K562 (cell line): ENCODE measurements around the gene NAXE. TPM values are rescaled to one million over a fixed set of nuclear protein-coding genes. Genes with fewer than 3 reads are reported as not detected.

ENCODE experiments used
- ATAC-seq: fragments of 200-7000 bp; cut with Tn5 transposase; 3 replicates; pipeline ENCODE4 v1.9.1; 2020; ENCODE audit warnings: moderate library complexity
- BruUV-seq: library from RNA; stranded (reverse); fragments of 400-500 nt; replicated peaks from 2 replicates; lab custom pipeline; 2021; lab: Mats Ljungman, UMichigan
- CTCF ChIA-PET: fragments of 300-600 bp; formaldehyde crosslinking; extraction: SDS; loops from one replicate; lab custom pipeline; 2021; ENCODE audit warnings: low intra/inter-chr PET ratio; lab: Yijun Ruan, JAX
- POLR2A ChIA-PET: fragments of 300-600, 350-650 bp; sonication (Branson Sonifier 250); formaldehyde crosslinking; extraction: SDS; loops from one replicate; lab custom pipeline; 2021; ENCODE audit warnings: antibody characterized with exemption, inconsistent platforms; lab: Yijun Ruan, JAX
- DNase-seq, 4 experiments: peaks; one replicate each; pipeline versions ENCODE4 v3.0.0 to v3.0.0-alpha.2; 2011 to 2018; ENCODE audit warnings: low spot score in 3 of 4, mixed read lengths in 3 of 4; ENCODE audit errors: extremely low read depth in 1 of 4
- FAIRE-seq: peaks from 2 replicates; lab custom pipeline; 2011; peaks lifted over from hg19 to GRCh38; lab: Jason Lieb, UNC
- H2AFZ ChIP-seq: 2 replicates; pipeline ENCODE4 v1.6.0; 2011; ENCODE audit warnings: low read depth, low read length, control low read depth, inconsistent platforms
- H3K27ac ChIP-seq: fragments of 200-600 bp; 3 replicates; pipeline ENCODE4 v1.8.0; 2011; ENCODE audit warnings: low read depth, mild to moderate bottlenecking, control low read depth, inconsistent platforms, low read length, moderate library complexity, mixed read lengths; ENCODE audit errors: extremely low read depth
- H3K27me3 ChIP-seq, 2 experiments: fragments of 300-600 bp in 1 of 2; 2 replicates in 1 of 2; 3 replicates in 1 of 2; pipeline versions ENCODE4 v1.6.0 to v1.8.0; 2011; ENCODE audit warnings: inconsistent platforms in 2 of 2, low read length in 2 of 2, mild to moderate bottlenecking in 1 of 2, mixed read lengths in 1 of 2, moderate library complexity in 1 of 2; ENCODE audit not compliant: control insufficient read depth in 2 of 2, insufficient read depth in 2 of 2
- H3K36me3 ChIP-seq: fragments of 300-600 bp; 3 replicates; pipeline ENCODE4 v1.8.0; 2011; ENCODE audit warnings: mild to moderate bottlenecking, low read length, inconsistent platforms; ENCODE audit not compliant: control insufficient read depth, insufficient read depth
- H3K4me1 ChIP-seq, 2 experiments: fragments of 200-600 bp in 1 of 2; replicated peaks in 1 of 2; 2 replicates in 1 of 2; 3 replicates in 1 of 2; pipeline versions ENCODE4 v1.5.1 to v1.8.0; 2011; ENCODE audit warnings: inconsistent platforms in 2 of 2, low read length in 2 of 2, mild to moderate bottlenecking in 1 of 2, mixed read lengths in 1 of 2, moderate library complexity in 1 of 2; ENCODE audit not compliant: control insufficient read depth in 2 of 2, insufficient read depth in 2 of 2
- H3K4me2 ChIP-seq: 2 replicates; pipeline ENCODE4 v1.6.1; 2011; ENCODE audit warnings: low read length, control low read depth, inconsistent platforms, mixed read lengths; ENCODE audit not compliant: insufficient read depth
- H3K4me3 ChIP-seq: fragments of 200-600 bp; sonication (generic), shearing (Covaris generic); 2 replicates; pipeline ENCODE4 v1.5.1; 2016; ENCODE audit warnings: control low read depth, inconsistent platforms
- H3K79me2 ChIP-seq: fragments of 200-600 bp; 3 replicates; pipeline ENCODE4 v1.8.0; 2011; ENCODE audit warnings: low read length, inconsistent platforms; ENCODE audit not compliant: control insufficient read depth, insufficient read depth
- H3K9ac ChIP-seq, 2 experiments: 2 replicates each; pipeline versions ENCODE4 v1.6.0 to v1.6.1; 2011; ENCODE audit warnings: low read depth in 2 of 2, low read length in 2 of 2, control low read depth in 1 of 2, inconsistent platforms in 1 of 2, mild to moderate bottlenecking in 1 of 2, mixed read lengths in 1 of 2; ENCODE audit not compliant: insufficient read depth in 1 of 2
- H3K9me1 ChIP-seq: one replicate; pipeline ENCODE4 v1.6.0; 2011; ENCODE audit warnings: inconsistent platforms, mild to moderate bottlenecking, low read length, moderate library complexity; ENCODE audit not compliant: control insufficient read depth, insufficient read depth
- H3K9me3 ChIP-seq: replicated peaks from 2 replicates; pipeline ENCODE4 v1.5.1; 2011; ENCODE audit warnings: low read depth, low read length, inconsistent platforms; ENCODE audit not compliant: control insufficient read depth, insufficient read depth
- H4K20me1 ChIP-seq: replicated peaks from 2 replicates; pipeline ENCODE4 v1.6.1; 2011; ENCODE audit warnings: low read length, inconsistent platforms, mixed read lengths; ENCODE audit not compliant: control insufficient read depth, insufficient read depth
- HDAC2 ChIP-seq: fragments of 450-650 bp; IDR thresholded peaks from 2 replicates; pipeline ENCODE4 v1.6.1; 2016; ENCODE audit warnings: mild to moderate bottlenecking
- HDGF ChIP-seq: fragments of 450-650 bp; IDR thresholded peaks from 2 replicates; pipeline ENCODE4 v1.6.1; 2016
- SREBF1 ChIP-seq: fragments of 150-350 bp; IDR thresholded peaks from 2 replicates; pipeline ENCODE4 v1.6.1; 2014; ENCODE audit warnings: antibody characterized with exemption, low read depth, low read length, borderline replicate concordance
- TAF9B ChIP-seq: fragments of 450-650 bp; IDR thresholded peaks from 2 replicates; pipeline ENCODE4 v1.6.1; 2018; ENCODE audit warnings: mild to moderate bottlenecking; ENCODE audit not compliant: partially characterized antibody
- ZNF165 ChIP-seq: fragments of 250-450 bp; sonication (Bioruptor Pico); IDR thresholded peaks from 2 replicates; pipeline ENCODE4 v1.4.0; 2020; ENCODE audit warnings: borderline replicate concordance
- WGBS: fragments of 100-300 bp; shearing (Covaris generic); methylation state at CpG from one replicate; pipeline ENCODE4 v1.1.6; 2016; ENCODE audit warnings: low coverage, mixed read lengths; ENCODE audit not compliant: insufficient coverage; ENCODE audit errors: missing lambda C conversion rate; 5-methylcytosine and 5-hydroxymethylcytosine counted together
- in situ Hi-C: fragments of 300-500 bp; cut with MboI; formaldehyde crosslinking; loops from 4 replicates; pipeline ENCODE4 v1.15.0; 2018; ENCODE audit warnings: inconsistent platforms, mixed read lengths
- intact Hi-C: fragments of 100-400 bp; cut with micrococcal nuclease; formaldehyde crosslinking; loops from 2 replicates; pipeline ENCODE4 v1.14.2; 2022
- polyA plus RNA-seq, 8 experiments: library from polyadenylated mRNA; depleted of rRNA in 4 of 8; stranded (reverse) in 5 of 8; unstranded in 3 of 8; fragments of >200 nt; fragmentation: Nextera tagmentation in 2 of 8; fragmentation: Illumina TruSeq in 1 of 8; extraction: Ambion mirVana in 2 of 8; extraction: Trizol in 1 of 8; gene quantifications; 2 replicates each; pipeline versions ENCODE4 v1.2.1 to v1.2.3, GENCODE V29; 2011 to 2014; ENCODE audit warnings: inconsistent platforms in 1 of 8, missing spikeins in 1 of 8
- total RNA-seq, 7 experiments: library from RNA; depleted of rRNA in 6 of 7; stranded (reverse); fragments of >200 nt in 6 of 7; fragmentation: Illumina TruSeq in 2 of 7; extraction: Trizol in 2 of 7; gene quantifications; 2 replicates each; pipeline versions ENCODE4 v1.2.1 to v1.2.3, GENCODE V29; 2011 to 2021; ENCODE audit warnings: low replicate concordance in 1 of 7
- TF ChIP-seq, protein P1 (sequence below), 3 experiments: fragments of 200-800 bp in 1 of 3; fragments of 250-450 bp in 1 of 3; fragments of 450-650 bp in 1 of 3; sonication (Bioruptor Pico) in 1 of 3; sonication (Bioruptor generic) in 1 of 3; formaldehyde crosslinking in 1 of 3; IDR thresholded peaks; 2 replicates each; pipeline versions ENCODE4 v1.6.1 to v1.8.0; 2016 to 2022; ENCODE audit warnings: mild to moderate bottlenecking in 2 of 3, missing genetic modification characterization in 2 of 3, missing compliant biosample characterization in 1 of 3, moderate library complexity in 1 of 3
- TF ChIP-seq, protein P2 (sequence below), 2 experiments: fragments of 450-650 bp; IDR thresholded peaks; 2 replicates each; pipeline ENCODE4 v1.6.1; 2016; ENCODE audit warnings: mild to moderate bottlenecking in 2 of 2, borderline replicate concordance in 1 of 2, low read depth in 1 of 2, moderate library complexity in 1 of 2

Gene NAXE
- total and polyA plus RNA-seq, 9 of the 15 experiments (the other 6 are each of a cell fraction or from before 2014, with no cell fraction given), result 27.3 to 137 (median 90.0) TPM

DNA sequence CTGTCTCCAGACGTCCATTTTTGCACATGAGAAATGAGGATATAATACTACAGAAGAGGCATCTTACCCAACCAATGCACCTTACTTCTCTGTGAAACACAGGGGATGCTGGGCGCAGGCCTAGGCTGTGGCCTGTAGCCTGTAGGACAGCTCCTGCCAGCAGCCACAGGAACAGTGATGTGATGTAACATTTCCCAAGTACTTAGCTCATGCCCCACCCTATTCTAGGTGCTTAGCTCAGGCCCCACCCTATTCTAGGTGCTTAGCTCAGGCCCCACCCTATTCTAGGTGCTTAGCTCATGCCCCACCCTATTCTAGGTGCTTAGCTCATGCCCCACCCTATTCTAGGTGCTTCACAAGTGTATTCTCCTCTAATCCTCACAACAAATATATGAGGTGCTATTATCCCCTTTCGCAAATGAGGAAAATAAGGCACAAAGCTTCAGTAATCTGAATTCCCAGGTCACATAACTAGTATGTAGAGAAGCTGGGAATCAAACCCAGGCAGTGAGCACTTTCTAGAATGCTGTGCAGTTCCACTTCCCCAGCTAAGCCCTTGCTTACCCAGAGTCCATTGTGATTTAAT is 4.6 kb upstream of the NAXE start:
- no peak for FAIRE-seq
- TF ChIP-seq HDGF (no peak), SREBF1 (no peak), ZNF165 (CRISPR knock-in tag) (no peak), TAF9B (no peak), HDAC2 (no peak)
- TF ChIP-seq, protein P1, sequence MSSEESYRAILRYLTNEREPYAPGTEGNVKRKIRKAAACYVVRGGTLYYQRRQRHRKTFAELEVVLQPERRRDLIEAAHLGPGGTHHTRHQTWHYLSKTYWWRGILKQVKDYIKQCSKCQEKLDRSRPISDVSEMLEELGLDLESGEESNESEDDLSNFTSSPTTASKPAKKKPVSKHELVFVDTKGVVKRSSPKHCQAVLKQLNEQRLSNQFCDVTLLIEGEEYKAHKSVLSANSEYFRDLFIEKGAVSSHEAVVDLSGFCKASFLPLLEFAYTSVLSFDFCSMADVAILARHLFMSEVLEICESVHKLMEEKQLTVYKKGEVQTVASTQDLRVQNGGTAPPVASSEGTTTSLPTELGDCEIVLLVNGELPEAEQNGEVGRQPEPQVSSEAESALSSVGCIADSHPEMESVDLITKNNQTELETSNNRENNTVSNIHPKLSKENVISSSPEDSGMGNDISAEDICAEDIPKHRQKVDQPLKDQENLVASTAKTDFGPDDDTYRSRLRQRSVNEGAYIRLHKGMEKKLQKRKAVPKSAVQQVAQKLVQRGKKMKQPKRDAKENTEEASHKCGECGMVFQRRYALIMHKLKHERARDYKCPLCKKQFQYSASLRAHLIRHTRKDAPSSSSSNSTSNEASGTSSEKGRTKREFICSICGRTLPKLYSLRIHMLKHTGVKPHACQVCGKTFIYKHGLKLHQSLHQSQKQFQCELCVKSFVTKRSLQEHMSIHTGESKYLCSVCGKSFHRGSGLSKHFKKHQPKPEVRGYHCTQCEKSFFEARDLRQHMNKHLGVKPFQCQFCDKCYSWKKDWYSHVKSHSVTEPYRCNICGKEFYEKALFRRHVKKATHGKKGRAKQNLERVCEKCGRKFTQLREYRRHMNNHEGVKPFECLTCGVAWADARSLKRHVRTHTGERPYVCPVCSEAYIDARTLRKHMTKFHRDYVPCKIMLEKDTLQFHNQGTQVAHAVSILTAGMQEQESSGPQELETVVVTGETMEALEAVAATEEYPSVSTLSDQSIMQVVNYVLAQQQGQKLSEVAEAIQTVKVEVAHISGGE (CRISPR knock-in tag; IDR thresholded peaks at IDR 0.05), result no peak
- TF ChIP-seq, protein P2, sequence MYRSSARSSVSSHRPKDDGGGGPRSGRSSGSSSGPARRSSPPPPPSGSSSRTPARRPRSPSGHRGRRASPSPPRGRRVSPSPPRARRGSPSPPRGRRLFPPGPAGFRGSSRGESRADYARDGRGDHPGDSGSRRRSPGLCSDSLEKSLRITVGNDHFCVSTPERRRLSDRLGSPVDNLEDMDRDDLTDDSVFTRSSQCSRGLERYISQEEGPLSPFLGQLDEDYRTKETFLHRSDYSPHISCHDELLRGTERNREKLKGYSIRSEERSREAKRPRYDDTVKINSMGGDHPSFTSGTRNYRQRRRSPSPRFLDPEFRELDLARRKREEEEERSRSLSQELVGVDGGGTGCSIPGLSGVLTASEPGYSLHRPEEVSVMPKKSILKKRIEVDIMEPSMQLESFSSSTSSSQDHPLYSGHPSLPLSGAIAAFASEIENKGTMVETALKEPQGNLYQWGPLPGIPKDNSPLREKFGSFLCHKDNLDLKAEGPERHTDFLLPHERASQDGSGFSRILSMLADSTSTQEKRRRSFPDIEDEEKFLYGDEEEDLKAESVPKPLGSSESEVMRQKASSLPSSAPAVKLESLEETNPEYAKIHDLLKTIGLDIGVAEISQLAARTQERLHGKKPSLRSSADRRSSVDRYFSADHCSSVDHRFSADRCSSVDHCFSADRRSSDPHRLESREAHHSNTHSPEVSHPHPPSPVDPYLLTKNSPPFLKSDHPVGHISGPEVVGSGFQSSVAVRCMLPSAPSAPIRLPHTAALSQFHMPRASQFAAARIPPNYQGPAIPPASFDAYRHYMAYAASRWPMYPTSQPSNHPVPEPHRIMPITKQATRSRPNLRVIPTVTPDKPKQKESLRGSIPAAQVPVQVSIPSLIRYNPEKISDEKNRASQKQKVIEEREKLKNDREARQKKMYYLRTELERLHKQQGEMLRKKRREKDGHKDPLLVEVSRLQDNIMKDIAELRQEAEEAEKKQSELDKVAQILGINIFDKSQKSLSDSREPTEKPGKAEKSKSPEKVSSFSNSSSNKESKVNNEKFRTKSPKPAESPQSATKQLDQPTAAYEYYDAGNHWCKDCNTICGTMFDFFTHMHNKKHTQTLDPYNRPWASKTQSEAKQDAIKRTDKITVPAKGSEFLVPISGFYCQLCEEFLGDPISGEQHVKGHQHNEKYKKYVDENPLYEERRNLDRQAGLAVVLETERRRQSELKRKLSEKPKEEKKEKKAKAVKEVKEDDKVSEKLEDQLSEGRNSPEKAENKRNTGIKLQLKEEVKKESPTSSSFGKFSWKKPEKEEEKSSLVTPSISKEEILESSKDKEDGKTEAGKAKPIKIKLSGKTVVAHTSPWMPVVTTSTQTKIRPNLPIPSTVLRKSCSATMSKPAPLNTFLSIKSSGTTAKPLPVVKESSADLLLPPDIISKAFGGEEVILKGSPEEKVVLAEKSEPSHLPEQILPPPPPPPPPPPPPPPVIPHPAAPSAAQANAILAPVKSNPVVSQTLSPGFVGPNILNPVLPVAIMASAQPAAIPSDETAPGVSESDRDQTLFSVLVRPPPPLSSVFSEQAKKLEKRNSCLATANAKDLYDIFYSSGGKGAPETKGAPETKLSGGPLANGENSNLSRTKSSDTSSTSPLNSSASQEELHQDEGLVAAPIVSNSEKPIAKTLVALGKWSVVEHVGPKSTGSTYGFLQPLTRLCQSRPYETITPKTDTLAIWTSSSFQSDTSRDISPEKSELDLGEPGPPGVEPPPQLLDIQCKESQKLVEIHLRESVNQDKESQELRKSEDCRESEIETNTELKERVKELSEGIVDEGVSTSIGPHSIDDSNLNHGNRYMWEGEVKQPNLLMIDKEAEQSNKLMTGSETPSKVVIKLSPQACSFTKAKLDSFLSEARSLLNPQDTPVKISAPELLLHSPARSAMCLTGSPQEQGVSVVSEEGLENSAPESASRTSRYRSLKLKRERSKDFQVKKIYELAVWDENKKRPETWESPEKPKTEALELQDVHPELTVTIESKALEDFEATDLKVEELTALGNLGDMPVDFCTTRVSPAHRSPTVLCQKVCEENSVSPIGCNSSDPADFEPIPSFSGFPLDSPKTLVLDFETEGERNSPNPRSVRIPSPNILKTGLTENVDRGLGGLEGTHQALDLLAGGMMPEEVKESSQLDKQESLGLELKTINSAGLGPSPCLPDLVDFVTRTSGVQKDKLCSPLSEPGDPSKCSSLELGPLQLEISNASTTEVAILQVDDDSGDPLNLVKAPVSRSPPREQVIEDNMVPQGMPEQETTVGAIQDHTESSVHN (IDR thresholded peaks at IDR 0.05; ENCODE audit: borderline replicate concordance in 1 of 2, low read depth in 1 of 2), result no peak

More for the DNA sequence above, 4.6 kb upstream of the NAXE start:
- Histone ChIP-seq H3K27me3 (no peaks in the 10 kb centered on the region), H2AFZ (no peak overlapping the region), H3K79me2 (peaks cover 7% of the 10 kb centered on the region), H4K20me1 (no peaks in the 10 kb centered on the region), H3K4me3 (no peak overlapping the region), H3K9ac (no peak overlapping the region), H3K4me1 (peaks cover 7 to 10% of the 10 kb centered on the region in 2 experiments; a peak in 4 of 5 replicates), H3K27ac (no peak overlapping the region), H3K9me1 (no peaks in the 10 kb centered on the region), H3K4me2 (no peak overlapping the region), H3K9me3 (no peaks in the 10 kb centered on the region), H3K36me3 (no peaks in the 10 kb centered on the region)
- intact Hi-C loops (no loop called here), in situ Hi-C loops (no loop called here)
- DNase-seq (no peak), ATAC-seq (no peak)
- ChIA-PET CTCF (interaction anchor here (4.6 kb wide), 1 partner anchor 21 kb away, joined by 77 read pairs; no protein-coding TSS in a partner anchor), POLR2A (interaction anchor here (0.9 to 1.2 kb wide), 3 partner anchors 9 to 22 kb away, joined by 4 read pairs; no protein-coding TSS in a partner anchor)
- no TSS peak for BruUV-seq
- WGBS, result 63% methylated on average over 3 of the region's 3 CpGs
